ENCODE data around the gene PTDSS2.
"Not testable (repeated sequence)": the region's sequence is repeated elsewhere in the genome, so short reads cannot be mapped to it uniquely, and the experiment has no call there.

Gene PTDSS2

DNA sequence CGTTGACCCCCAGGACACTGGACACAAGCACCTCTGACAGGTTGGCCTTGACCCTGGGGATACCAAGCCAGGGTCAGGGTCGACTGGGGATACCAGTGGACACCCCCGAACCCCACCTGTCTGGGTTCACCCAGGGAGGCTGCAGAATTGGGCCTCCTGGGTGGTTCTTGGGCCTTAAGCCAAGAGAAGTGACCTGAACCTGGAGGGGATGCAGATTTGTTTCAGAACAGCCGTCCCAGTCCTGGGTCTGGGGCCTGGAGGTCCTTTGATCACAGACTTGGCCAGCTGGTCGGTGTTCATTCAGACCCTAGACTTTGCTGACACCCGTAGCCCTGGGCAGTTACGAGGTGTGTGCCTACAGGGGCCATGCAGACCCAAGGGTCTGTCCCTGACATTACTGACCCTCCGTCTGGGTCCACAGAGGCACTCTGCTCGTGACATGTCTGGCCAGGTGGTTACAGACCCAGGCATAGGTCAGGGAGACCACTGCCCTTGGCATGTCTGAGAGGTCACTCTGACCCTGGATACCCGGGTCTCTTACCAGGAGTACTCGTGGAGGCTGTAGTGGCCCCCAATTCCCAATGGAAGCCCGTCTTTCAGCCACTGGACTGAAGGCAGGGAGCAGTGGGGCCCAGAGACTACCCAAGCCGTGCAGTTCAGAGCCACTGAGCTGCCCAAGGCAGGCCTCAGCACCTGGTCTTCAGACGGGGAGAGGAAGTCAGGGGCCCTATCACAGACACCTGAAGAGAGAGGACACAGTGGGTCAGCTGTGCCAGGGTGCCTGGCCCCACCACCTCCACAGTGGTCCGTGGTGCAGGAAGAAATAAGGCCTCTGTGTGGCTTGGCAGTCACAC lies 41.7 kb upstream of the PTDSS2 start:
- no peak for DNase-seq (ENCODE audit: insufficient read length)
- TF ChIP-seq TAF1 (IDR thresholded peaks at IDR 0.05; ENCODE audit: borderline replicate concordance, low read depth, low read length): no peak
- TF ChIP-seq POLR2A (IDR thresholded peaks at IDR 0.05; ENCODE audit: low read depth, low read length): no peak
- no peak for TF ChIP-seq POLR2AphosphoS5 (IDR thresholded peaks at IDR 0.05; ENCODE audit: low read depth, low read length)
- FAIRE-seq: no peak

DNA sequence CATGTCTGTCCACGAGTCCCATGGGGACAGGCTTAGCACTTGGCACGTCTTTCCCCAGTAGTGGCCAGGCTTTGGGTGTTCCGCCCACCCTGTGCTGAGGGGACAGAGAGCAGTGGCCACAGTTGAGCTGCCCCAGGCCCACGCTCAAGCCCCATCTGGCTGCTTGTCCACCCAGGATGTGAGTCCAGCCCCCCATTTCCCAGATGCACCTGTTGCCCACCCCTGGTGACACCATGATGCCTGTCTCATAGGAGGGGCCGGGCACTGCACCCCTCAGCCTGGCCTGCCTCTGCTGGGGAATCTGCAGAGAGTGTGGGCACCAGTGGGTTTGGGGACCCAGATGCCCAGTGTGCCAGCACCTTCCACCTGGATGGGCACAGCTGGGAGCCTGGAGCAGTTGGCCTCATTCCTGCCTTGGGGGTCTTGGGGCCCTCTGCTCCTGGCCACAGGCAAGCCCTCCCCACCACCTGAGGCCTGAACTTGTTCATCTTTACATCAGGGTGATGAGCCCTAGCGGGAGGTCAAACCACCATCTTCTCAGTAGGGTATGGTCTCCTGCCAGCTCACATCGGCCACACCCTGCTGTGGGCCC lies 41.0 kb upstream of the PTDSS2 start:
- TF ChIP-seq POLR2AphosphoS5 (IDR thresholded peaks at IDR 0.05; ENCODE audit: low read depth, low read length) (no peak), TAF1 (IDR thresholded peaks at IDR 0.05; ENCODE audit: borderline replicate concordance, low read depth, low read length) (no peak), POLR2A (IDR thresholded peaks at IDR 0.05; ENCODE audit: low read depth, low read length) (no peak)
- DNase-seq (ENCODE audit: insufficient read length) (no peak), FAIRE-seq (no peak)

DNA sequence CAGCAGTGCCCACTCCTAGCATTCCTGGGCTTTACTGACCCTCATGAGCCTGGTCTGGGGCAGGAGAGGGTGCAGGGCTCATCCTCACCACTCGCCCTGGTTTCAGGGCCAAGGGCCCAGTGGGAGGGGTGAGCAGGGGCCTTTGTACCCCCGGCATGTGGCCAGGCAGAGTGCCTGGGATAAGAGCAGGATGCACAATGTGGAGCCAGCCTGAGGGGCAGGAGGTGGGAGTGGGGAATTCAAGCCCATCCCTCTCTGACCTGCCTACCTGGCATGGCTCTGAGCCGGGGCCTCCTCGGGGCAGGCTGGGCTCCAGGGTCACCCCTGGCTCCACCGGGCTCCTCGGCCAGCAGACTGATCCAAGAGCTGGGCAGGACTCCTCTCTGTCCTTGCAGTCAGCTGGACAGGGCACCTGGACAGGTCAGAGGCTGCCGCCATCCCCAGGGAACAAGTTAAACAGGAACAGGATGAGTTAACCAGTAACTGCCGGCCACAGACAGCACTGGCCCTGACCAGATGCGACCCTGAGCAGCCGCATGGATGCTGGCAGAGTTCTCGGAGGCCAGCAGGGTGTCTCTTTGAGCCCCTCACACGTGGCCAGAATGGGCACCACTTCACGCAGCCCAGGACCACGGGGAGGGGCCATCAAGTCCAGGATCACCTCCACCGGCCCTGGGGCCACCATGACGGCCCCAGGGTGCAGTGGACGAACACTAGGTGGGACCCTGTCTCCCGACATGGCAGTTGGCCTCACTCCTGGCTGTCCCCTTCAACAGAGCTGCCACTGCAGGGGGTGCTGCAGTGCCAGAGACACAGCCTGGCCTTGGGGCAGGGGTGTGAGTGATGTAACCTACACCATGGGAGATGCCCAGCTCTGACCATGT lies 40.2 kb upstream of the PTDSS2 start:
- FAIRE-seq (peak; percentile 21), DNase-seq (ENCODE audit: insufficient read length) (no peak)
- TF ChIP-seq POLR2A (IDR thresholded peaks at IDR 0.05; ENCODE audit: low read depth, low read length) (no peak), TAF1 (IDR thresholded peaks at IDR 0.05; ENCODE audit: borderline replicate concordance, low read depth, low read length) (no peak), POLR2AphosphoS5 (IDR thresholded peaks at IDR 0.05; ENCODE audit: low read depth, low read length) (no peak)

DNA sequence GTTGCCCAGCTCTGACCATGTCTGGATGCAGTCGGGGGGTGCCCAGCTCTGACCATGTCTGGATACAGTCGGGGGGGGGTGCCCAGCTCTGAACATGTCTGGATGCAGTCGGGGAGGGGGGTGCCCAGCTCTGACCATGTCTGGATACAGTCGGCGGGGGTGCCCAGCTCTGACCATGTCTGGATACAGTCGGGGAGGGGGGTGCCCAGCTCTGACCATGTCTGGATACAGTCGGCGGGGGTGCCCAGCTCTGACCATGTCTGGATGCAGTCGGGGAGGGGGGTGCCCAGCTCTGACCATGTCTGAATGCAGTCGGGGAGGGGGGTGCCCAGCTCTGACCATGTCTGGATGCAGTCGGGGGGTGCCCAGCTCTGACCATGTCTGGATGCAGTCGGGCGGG lies 39.4 kb upstream of the PTDSS2 start:
- FAIRE-seq; DNase-seq (ENCODE audit: insufficient read length): not testable (repeated sequence)

DNA sequence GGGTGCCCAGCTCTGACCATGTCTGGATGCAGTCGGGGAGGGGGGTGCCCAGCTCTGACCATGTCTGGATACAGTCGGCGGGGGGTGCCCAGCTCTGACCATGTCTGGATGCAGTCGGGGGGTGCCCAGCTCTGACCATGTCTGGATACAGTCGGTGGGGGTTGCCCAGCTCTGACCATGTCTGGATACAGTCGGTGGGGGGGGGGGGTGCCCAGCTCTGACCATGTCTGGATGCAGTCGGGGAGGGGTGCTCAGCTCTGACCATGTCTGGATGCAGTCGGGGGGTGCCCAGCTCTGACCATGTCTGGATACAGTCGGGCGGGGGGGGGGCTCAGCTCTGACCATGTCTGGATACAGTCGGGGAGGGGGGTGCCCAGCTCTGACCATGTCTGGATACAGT lies 38.6 kb upstream of the PTDSS2 start:
- not testable (repeated sequence) for FAIRE-seq; DNase-seq (ENCODE audit: insufficient read length)

DNA sequence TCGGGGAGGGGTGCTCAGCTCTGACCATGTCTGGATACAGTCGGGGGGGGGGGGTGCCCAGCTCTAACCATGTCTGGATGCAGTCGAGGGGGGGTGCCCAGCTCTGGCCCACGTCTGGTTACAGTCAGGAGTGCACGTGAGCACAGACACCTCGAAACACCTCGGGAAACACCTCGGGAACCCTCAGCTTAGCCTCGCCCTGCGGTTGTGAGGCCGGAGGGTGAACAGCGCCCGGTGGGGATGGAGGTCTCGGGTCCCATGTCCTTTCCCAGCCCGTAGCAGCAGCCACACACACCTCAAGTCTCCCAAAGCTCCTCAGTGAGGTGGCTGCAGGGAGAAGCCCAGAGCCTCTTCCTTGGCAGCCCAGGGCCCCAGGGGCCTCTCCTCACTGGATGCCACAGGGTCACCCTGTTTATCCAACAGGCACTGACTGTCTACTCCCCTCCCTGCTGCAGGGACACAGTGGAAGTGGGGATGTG lies 37.4 kb upstream of the PTDSS2 start:
- TF ChIP-seq POLR2A (IDR thresholded peaks at IDR 0.05; ENCODE audit: low read depth, low read length) (no peak), TAF1 (IDR thresholded peaks at IDR 0.05; ENCODE audit: borderline replicate concordance, low read depth, low read length) (no peak), POLR2AphosphoS5 (IDR thresholded peaks at IDR 0.05; ENCODE audit: low read depth, low read length) (no peak)
- FAIRE-seq: no peak
- no peak for DNase-seq (ENCODE audit: insufficient read length)

DNA sequence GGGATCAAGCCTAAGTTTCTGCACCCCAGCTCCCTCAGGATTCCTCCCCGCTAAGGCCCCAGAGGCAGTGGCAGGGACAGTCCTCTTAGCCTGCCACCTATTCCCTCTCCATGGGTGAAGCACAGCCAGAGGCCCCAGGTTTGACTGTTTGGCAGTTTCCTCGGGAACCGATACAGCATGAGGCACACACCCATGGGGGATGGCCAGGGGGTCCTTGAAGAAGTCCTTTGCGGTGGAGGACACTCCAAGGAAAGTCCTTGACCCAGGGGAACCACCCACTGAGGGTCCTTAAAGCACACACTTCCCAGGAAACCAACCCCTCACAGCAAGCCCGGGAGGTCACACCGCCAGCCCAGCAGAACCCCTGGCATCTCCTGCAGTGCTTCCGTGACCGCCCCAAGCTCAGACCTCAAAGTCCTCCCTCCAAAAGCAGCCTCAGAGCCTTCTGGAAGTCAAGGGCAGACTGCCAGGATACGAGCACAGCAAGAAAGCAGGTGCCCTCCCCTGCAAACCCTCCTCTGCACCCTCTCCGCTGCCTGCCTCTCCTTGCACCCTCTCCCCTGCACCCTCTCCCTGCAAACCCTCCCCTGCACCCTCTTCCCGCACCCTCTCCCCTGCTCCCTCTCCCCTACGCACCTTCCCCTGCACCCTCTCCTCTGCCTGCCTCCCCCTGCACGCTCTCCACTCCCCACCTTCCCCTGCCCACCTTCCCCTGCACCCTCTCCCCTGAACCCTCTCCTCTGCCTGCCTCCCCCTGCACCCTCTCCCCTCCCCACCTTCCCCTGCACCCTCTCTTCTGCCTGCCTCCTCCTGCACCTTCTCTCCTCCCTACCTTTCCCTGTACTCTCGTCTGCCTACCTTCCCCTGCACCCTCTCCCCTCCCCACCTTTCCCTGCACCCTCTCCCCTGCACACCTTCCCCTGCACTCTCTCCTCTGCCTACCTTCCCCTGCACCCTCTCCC lies 36.7 kb upstream of the PTDSS2 start:
- TF ChIP-seq POLR2A (IDR thresholded peaks at IDR 0.05; ENCODE audit: low read depth, low read length) (no peak), POLR2AphosphoS5 (IDR thresholded peaks at IDR 0.05; ENCODE audit: low read depth, low read length) (no peak), TAF1 (IDR thresholded peaks at IDR 0.05; ENCODE audit: borderline replicate concordance, low read depth, low read length) (no peak)
- FAIRE-seq: no peak
- DNase-seq (ENCODE audit: insufficient read length): no peak

DNA sequence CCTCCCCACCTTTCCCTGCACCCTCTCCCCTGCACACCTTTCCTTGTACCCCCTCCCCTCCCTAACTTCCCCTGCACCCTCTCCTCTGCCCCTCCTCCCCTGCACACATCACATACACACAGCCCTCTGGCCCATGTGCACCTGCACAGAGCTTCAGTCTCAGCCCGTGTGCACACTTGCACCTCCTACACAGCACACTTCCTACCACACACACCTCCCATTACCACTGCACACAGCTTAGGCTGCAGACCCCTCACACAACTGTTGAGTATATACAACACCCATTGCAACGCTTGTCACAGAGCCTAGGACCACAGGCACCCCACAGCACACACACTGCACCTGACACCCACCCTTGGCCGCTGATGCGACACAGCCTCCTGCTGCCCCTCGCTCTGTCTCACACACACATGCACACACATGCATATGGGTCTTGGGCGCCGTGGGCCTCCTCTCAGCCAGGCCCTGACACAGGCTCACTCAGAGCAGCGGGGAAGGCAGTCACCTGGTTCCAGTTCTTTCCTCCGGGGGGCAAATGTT lies 35.7 kb upstream of the PTDSS2 start:
- DNase-seq (ENCODE audit: insufficient read length): no peak
- TF ChIP-seq POLR2AphosphoS5 (IDR thresholded peaks at IDR 0.05; ENCODE audit: low read depth, low read length): no peak
- no peak for TF ChIP-seq POLR2A (IDR thresholded peaks at IDR 0.05; ENCODE audit: low read depth, low read length)
- no peak for TF ChIP-seq TAF1 (IDR thresholded peaks at IDR 0.05; ENCODE audit: borderline replicate concordance, low read depth, low read length)
- no peak for FAIRE-seq

DNA sequence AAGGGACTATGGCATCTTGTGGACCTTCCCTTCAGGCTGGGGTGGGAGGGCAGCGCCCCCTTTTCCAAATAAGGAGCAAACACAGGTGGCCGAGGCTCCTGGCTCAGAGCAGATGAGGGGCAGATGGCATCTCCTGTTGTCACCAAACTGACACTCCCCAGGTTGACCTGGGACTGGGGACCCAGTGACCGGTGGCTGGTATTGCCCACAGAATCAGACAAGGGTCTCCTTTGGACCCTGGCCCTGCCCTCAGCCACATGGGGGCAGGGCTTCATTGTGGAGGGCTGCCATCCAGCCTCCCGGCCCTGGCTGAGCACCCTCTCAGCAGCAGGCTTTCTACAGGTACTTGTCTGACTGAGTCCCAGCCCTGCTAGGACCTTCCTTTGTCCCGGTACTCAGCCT lies 34.4 kb upstream of the PTDSS2 start:
- DNase-seq (ENCODE audit: insufficient read length) (no peak), FAIRE-seq (no peak)
- TF ChIP-seq POLR2A (IDR thresholded peaks at IDR 0.05; ENCODE audit: low read depth, low read length) (no peak), POLR2AphosphoS5 (IDR thresholded peaks at IDR 0.05; ENCODE audit: low read depth, low read length) (no peak), TAF1 (IDR thresholded peaks at IDR 0.05; ENCODE audit: borderline replicate concordance, low read depth, low read length) (no peak)

DNA sequence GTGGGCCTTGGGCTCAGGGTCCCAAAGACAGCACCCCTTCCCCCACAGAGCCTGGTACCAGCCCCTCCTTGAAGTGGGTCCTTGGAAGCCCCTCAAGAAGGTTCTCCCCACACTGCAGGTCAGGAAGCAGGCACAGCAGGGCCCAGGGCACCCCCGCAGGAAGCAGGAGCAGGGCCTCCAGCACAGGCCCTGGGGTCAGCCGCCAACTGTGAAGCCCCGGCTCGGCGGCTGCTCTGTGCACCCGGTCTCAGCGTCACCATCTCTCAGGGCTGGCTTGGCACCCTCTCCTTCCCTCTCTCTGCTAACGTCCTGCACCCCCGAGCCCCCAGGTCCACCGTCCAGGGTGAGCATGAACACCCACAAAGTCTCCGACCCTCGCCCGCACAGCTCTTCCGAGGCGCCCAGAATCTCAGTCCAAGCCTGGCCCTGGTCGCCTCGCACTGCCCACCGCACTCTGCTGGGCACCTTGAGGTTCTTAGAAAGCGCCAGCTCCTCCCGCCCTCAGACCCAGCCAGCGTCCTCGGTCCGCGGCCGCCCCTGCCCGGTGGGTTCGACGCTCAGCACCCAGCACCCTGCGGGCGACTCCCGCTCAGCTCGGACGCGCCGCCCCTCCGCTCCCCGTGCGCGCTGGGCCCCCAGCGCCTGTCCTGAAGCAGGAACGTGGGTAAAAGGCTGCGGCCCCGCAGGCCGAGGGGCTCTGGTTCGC lies 33.9 kb upstream of the PTDSS2 start:
- no peak for FAIRE-seq

More for the DNA sequence above, 33.9 kb upstream of the PTDSS2 start:
- TF ChIP-seq POLR2A (IDR thresholded peaks at IDR 0.05; ENCODE audit: low read depth, low read length) (no peak), POLR2AphosphoS5 (IDR thresholded peaks at IDR 0.05; ENCODE audit: low read depth, low read length) (no peak), TAF1 (IDR thresholded peaks at IDR 0.05; ENCODE audit: borderline replicate concordance, low read depth, low read length) (no peak)
- DNase-seq (ENCODE audit: insufficient read length): no peak

All from GM12892 (cell line).